HG02870 (cell line): Measurements from ENCODE around the gene DPCD.
"Not testable (repeated sequence)": the region's sequence is repeated elsewhere in the genome, so short reads cannot be mapped to it uniquely, and the experiment has no call there.

Experiments used
- ATAC-seq: cut with Tn5 transposase; IDR thresholded peaks from one replicate; pipeline ENCODE4 v1.9.1; 2021; ENCODE audit warnings: mild to moderate bottlenecking, moderate library complexity; ENCODE audit not compliant: unreplicated experiment

Gene DPCD

DNA sequence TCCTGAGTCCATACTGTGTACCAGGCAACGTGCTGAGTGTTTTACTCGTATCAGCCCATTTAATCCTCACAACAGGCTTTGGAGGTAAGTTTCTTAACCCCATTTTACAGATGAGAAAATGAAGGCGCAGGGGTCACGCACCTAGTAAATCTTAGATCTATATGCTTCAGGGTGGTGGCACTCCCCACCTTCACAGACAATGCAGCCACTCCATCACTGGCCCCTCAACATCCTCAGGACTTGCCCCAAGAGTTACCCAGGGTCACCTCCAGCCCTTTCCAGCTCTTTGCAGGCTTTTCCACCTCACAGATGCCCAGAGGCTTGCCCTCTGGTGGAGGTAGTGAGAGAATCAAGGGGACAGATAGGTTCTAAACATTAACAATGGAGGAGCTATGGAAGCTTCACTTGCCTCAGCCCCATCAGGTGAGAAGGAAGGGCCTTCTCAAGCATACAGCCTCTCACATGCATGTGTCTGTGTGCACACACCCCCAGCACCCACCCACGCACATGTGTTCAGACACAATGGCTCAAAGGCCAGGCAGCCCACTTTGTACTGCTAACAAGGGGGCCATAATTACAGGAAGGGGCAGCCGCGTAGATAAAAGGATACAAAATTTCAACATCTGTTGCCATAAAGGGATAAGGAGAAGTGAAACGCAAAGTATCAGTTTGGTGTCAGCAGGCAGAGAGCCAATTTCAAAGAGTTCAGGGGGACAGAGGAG lies 29.1 kb downstream of the DPCD start:
- ATAC-seq = no peak

DNA sequence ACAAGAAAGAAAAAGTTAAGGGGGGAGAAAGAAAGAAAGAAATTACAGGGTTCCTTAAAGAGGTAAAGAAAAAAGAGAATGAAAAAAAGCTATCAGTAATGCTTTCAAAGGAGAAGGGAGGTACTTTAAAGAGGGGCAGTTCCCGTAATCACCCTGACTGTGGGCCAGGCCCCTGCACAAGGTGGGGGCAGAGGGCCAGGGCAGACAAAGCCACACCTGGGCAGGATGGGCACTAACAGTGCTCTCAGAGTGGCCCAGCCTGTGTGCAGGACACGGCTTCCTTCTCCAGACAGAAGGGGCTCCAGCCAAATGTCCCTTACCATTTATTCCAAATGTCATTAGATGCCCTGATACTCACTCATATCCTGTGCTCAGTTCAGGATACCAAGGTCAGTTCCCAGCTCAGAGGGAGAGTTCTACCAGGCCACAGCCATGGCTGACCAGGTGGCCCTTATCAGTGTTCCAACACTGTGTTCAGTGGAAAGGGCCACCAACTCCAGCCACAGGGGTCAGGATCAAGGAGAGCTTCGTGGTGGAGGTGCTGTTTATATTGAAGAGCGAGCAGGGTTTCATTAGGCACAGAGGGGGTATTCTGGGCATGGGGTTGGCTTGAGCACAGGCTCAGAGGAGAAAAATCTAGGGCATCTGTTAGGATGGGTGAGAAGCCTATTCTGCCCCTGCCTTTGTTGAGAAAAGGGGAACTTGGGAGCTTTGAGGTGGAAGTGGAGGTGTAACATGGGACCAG lies 29.9 kb downstream of the DPCD start:
- no peak for ATAC-seq

- ATAC-seq = no peak
These were observed 30.8 kb downstream of the DPCD start for GRCh38 chr10:101618871-101619270.

DNA sequence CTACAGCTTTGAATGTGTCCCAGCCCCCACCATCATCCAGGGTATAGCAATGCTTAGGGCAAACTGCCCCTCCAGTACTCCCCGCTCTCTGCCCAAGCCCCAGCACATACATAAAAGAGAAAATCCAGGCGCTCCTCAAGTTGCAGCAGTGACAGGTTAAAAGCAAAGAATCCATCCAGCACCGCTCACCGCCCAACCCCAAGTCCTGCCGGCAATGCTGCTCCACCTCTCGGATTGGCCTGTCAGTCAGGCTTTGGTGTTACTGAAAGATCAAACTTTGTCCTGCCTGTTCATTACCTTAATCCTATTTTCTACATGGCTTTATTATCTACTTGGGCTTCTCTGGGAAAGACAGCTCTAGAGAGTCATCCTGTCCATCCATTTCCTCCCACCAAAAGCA lies 31.9 kb downstream of the DPCD start:
- no peak for ATAC-seq

- no peak for ATAC-seq
These were observed 35.4 kb downstream of the DPCD start for GRCh38 chr10:101623528-101623927.

GRCh38 chr10:101624526-101625102 lies 36.5 kb downstream of the DPCD start:
- no peak for ATAC-seq

DNA sequence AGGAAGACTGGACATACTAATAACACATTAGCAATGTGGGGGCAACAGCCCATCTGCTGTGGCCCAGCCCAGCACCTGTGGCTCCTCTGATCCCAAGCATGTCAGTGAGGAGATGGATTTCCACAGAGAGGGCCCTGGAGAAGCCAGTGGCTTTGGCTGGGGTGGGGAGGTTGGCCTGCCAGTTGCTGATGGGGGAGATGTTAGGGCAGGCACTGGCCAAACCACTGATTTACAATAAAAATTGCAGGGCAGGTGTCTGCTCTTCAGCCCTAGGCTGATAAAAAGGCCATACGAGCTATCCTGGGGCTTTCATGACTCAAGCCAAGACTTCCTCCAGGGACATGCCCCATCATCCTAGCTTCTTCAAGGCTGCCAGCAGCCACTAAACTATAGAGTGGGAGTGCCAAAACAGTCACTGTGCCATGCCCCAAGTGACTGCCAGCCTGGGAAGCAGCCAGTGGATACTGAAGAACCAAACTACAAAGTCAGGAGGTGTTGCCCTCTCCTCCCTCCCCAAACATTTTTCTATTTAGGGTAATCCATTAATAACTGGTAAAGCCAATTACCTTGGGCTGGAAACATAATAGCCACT lies 37.8 kb downstream of the DPCD start:
- no peak for ATAC-seq

- ATAC-seq = no peak
These were observed 41.9 kb downstream of the DPCD start for GRCh38 chr10:101629837-101630632.

GRCh38 chr10:101630633-101630920 lies 42.5 kb downstream of the DPCD start:
- no peak for ATAC-seq

DNA sequence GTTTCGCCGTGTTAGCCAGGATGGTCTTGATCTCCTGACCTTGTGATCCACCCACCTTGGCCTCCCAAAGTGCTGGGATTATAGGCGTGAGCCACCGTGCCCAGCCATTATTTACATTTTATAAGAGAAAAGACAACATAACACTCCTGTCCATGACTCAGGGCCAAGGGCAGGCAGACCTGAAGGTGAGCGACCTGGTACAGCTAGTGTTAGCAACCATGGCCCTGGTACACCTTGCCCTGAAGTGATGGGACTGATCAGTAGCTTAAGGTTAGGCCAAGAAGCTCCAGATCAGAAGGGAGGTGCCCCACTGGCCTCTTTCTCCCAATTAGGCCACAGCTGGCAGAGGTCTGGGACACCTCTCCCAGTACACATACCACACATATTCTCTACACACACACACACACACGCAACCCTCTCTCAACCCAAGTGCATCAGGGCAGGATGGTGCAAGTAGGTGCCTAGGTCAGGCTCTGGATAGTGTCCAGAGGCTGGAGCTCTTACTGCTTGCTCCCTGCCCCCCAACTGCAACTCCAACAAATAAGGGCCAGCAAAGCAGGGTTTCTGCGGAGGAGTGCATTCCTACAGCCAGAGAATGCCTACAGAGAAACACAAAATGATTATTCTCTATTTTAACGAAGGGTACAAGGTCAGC lies 43.8 kb downstream of the DPCD start:
- ATAC-seq = no peak

DNA sequence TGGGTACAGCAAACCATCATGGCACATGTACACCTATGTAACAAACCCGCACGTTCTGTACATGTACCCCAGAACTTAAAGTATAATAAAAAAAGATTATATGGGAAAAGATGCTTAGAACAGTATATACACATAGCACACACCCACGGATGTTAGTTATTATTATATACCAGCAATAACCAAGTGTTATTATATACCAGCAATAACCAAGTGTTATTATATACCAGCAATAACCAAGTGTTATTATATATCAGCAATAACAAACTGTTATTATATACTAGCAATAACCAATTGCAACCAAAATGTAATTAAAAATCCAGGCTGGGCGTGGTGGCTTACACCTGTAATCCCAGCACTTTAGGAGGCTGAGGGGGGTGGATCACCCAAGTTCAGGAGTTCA lies 45.4 kb downstream of the DPCD start:
- ATAC-seq = not testable (repeated sequence)

- ATAC-seq = no peak
These were observed 51.2 kb downstream of the DPCD start for GRCh38 chr10:101639141-101639900.

- ATAC-seq = no peak
These were observed 55.4 kb downstream of the DPCD start for GRCh38 chr10:101643546-101643945.

DNA sequence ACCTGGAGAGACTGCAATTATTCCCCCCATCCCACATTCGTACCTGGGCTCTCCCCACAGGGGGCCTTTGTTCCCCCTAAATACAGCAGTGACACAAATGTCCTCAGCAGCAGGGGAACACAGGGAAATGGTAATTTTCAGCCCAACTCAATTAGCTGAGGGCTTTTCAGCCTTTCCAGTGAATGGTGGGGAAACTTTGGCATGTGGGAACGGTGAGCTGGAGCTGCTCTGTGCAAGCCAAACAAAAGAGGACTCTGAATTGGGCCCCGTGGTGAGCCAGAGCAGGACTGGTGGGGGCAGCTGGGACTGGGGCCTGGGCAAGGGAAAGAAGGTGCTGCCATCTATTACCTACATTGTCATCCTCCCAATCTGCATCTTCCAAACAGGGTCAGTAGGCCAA lies 55.9 kb downstream of the DPCD start:
- no peak for ATAC-seq

DNA sequence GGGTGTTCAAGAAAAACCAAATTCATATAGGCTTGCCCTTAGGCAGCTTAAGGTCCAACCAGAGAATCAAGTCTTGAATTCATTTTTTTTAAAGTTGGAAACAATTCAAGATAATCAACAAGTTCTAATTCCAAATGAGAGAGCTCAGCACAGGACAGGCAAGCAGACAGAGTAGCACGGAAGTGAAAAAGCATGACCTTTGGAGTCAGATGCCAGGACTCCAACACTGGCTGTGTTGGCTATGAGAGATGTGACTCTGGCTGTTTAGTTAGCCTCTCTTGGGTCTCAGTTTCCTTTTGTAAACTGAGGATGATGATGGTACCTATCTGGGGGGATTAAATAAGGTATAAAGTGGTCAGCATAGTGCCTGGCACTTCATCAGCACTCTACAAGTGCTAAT lies 57.5 kb downstream of the DPCD start:
- ATAC-seq = no peak

DNA sequence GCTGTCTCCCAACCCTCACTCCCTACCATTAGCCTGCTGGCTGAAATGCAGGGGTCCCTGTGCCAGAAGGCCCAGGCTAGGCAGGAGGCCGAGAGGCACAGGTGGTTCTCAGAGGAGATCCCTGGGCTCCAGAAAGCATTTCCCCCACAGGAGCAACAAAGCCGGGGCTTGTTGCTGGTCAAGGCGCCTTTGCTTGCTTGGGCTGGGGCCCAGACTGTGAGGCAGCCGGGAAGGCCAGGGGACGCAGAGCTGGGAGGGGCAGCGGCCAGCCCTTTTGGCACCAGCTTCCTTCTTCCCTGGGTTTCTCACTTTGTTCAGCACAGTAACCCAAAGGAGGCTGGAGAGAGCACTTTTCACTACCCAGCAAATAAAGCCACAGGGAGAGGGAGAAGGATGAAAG lies 58.2 kb downstream of the DPCD start:
- no peak for ATAC-seq

DNA sequence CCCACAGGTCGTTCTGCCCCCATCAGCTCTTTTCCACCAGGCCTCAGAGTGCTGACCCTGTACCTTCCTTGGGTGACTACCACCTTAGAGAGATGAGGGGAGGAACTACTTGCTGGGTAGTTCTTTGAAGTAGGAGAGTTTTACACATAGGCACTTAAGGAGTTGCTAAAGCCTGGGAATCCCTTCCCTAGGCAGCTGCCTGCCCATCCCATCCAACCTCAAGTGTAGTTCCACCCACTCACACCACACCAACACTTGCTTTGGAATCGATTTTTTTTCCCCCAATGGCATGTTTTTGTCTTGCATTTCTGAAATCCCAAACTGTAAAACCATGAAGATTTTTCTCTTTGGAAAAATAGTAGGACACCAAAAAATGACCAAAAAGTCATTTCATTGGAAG lies 59.1 kb downstream of the DPCD start:
- no peak for ATAC-seq

- ATAC-seq = no peak
These were observed 61.5 kb downstream of the DPCD start for GRCh38 chr10:101649525-101650085.

GRCh38 chr10:101650863-101651262 lies 62.7 kb downstream of the DPCD start:
- no peak for ATAC-seq

GRCh38 chr10:101651336-101651735 lies 63.2 kb downstream of the DPCD start:
- no peak for ATAC-seq
